Gastrocnemius medialis (tissue), 4 donors: ENCODE measurements around the gene RYR3. TPM values are rescaled to one million over a fixed set of nuclear protein-coding genes. Genes with fewer than 3 reads are reported as not detected.

ENCODE experiments used
- ATAC-seq, 2 donors: fragments of 150-250 bp; one replicate each; pipeline ENCODE4 v1.9.1; 2016
- DNase-seq, 2 donors: peaks; one replicate each; pipeline ENCODE4 v3.0.0-alpha.2; 2019
- H3K27ac ChIP-seq, 4 donors: fragments of 200-600 bp; sonication (generic); 1 replicate in 1 of 4; 2 replicates in 3 of 4; pipeline ENCODE4 v1.5.1; 2016 to 2018; ENCODE audit warnings: mild to moderate bottlenecking in 2 of 4, moderate library complexity in 1 of 4
- H3K27me3 ChIP-seq, 3 donors: fragments of 200-600 bp; sonication (generic) in 2 of 3; 1 replicate in 1 of 3; 2 replicates in 2 of 3; pipeline versions ENCODE4 v1.5.1 to v1.6.0; 2016 to 2019; ENCODE audit warnings: mild to moderate bottlenecking in 1 of 3, moderate library complexity in 1 of 3
- H3K36me3 ChIP-seq, 2 donors: fragments of 200-600 bp; sonication (generic) in 1 of 2; one replicate each; pipeline ENCODE4 v1.5.1; 2017 to 2018
- H3K4me1 ChIP-seq, 2 donors: fragments of 200-600 bp; sonication (generic) in 1 of 2; one replicate each; pipeline ENCODE4 v1.5.1; 2016 to 2017; ENCODE audit warnings: mild to moderate bottlenecking in 2 of 2
- H3K4me3 ChIP-seq, 4 donors: fragments of 200-600 bp; sonication (generic) in 3 of 4; 1 replicate in 1 of 4; 2 replicates in 3 of 4; pipeline ENCODE4 v1.5.1; 2016 to 2019; ENCODE audit warnings: mild to moderate bottlenecking in 2 of 4
- H3K9me3 ChIP-seq, 3 donors: fragments of 200-600 bp; sonication (generic) in 2 of 3; 1 replicate in 1 of 3; 2 replicates in 2 of 3; pipeline ENCODE4 v1.5.1; 2016 to 2019
- POLR2A ChIP-seq, 2 donors: fragments of 450-650 bp; IDR thresholded peaks; one replicate each; pipeline ENCODE4 v1.6.1; 2017; ENCODE audit warnings: antibody characterized with exemption in 2 of 2, mild to moderate bottlenecking in 2 of 2, moderate library complexity in 2 of 2
- in situ Hi-C, 4 donors: fragments of 200-750 bp; cut with MboI; loops; one replicate each; pipeline versions ENCODE4 v1.15.0 to v1.8.0; 2017; ENCODE audit warnings: low sequenced_read_pairs in 4 of 4
- intact Hi-C: fragments of 100-400 bp; cut with DNase I; formaldehyde crosslinking; loops from one replicate; pipeline ENCODE4 v1.15.1; 2023; ENCODE audit warnings: low total_unique reads
- total RNA-seq, 4 donors: library from RNA; depleted of rRNA; stranded (reverse); fragments of >200 nt; gene quantifications; one replicate each; pipeline versions ENCODE4 v1.1.0 to v1.2.3, GENCODE V29; 2016
- TF ChIP-seq, protein P1 (sequence below), 5 experiments: fragments of 450-650 bp in 3 of 5; fragments of 200-600 bp in 2 of 5; sonication (generic) in 2 of 5; IDR thresholded peaks in 4 of 5; conservative IDR thresholded peaks in 1 of 5; 1 replicate in 4 of 5; 2 replicates in 1 of 5; pipeline ENCODE4 v1.5.1; 2016 to 2019; ENCODE audit warnings: antibody characterized with exemption in 5 of 5, mild to moderate bottlenecking in 3 of 5, moderate library complexity in 3 of 5

RYR3 gene
- total RNA-seq, 4 donors from 2014 or later = 7.6 to 30.9 (median 20.6) TPM

DNA sequence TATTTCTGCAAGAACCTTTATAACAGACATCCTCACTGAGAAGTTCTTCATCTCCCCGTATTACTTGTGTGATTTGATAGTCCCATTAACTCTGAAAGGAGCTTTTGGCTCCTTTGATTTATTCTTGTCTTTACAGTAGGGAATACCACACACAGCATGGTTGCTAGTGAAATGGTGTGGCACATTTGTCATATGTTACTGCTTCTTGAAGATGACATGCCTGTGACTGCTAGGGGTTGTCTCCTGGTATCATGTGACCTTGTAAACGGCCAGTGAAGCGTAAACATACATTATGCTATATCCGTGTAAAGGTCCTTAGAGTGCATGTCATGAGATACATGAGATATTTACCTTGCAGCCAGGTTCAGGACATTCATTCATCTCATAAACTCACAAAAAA, 197.9 kb downstream of the RYR3 start:
- in situ Hi-C loops = no loop called here
- Histone ChIP-seq H3K27me3 (no peaks in the 10 kb centered on the region), H3K36me3 (no peaks in the 10 kb centered on the region), H3K4me1 (no peaks in the 10 kb centered on the region), H3K27ac (no peak overlapping the region), H3K4me3 (no peak overlapping the region), H3K9me3 (no peaks in the 10 kb centered on the region)
- TF ChIP-seq, protein P1, sequence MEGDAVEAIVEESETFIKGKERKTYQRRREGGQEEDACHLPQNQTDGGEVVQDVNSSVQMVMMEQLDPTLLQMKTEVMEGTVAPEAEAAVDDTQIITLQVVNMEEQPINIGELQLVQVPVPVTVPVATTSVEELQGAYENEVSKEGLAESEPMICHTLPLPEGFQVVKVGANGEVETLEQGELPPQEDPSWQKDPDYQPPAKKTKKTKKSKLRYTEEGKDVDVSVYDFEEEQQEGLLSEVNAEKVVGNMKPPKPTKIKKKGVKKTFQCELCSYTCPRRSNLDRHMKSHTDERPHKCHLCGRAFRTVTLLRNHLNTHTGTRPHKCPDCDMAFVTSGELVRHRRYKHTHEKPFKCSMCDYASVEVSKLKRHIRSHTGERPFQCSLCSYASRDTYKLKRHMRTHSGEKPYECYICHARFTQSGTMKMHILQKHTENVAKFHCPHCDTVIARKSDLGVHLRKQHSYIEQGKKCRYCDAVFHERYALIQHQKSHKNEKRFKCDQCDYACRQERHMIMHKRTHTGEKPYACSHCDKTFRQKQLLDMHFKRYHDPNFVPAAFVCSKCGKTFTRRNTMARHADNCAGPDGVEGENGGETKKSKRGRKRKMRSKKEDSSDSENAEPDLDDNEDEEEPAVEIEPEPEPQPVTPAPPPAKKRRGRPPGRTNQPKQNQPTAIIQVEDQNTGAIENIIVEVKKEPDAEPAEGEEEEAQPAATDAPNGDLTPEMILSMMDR (IDR thresholded peaks at IDR 0.05 in 4 of 5, conservative IDR thresholded peaks at IDR 0.05 in 1 of 5) = no peak
- TF ChIP-seq POLR2A (IDR thresholded peaks at IDR 0.05) = no peak
- DNase-seq = no peak
- intact Hi-C loops = no loop called here
- ATAC-seq = no peak

DNA sequence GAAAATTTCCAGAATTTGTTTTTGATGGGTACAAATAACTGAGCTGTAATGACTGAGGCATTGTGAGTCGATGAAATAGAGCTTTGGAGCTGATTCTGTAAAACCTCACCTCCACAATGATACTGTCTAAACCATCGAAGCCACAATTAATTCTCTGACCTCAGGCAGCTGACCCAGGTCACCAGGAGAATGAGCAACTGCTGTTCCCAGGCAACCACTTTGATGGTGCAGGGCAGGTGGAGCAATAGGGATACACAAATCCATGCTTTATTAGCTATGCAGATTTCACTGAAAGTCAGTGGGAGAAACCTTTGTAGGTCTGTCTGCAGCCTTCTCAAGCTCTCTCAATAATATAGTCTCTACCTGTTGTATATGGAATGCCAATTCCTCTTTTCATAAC, 204.4 kb downstream of the RYR3 start:
- DNase-seq = no peak

DNA sequence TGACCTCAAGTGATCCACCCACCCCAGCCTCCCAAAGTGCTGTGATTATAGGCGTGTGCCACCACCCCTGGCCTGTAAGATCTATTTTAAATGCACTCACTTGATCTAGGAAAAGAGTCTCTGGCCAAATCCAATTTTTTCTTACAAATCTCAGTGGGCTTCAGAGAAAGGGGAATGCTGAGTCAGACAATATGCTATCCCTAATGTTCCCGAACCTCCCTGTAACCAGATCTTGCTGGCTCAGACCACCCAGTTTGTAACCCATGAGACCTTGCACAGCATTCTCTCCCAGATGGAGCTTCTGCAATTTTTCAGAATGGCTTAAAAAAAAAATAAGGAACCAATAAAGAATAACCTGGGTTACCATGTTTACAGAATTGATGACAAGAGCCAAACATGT, 205.8 kb downstream of the RYR3 start:
- DNase-seq (no peak), ATAC-seq (no peak)
- peaks cover 0 to 8% of the 10 kb centered on the region in 2 donors for H3K4me1 ChIP-seq
- H3K36me3 ChIP-seq = no peaks in the 10 kb centered on the region
- H3K4me3 ChIP-seq = no peak overlapping the region
- intact Hi-C loops (no loop called here), in situ Hi-C loops (no loop called here)
- no peaks in the 10 kb centered on the region for H3K27me3 ChIP-seq
- no peak overlapping the region for H3K27ac ChIP-seq
- no peaks in the 10 kb centered on the region for H3K9me3 ChIP-seq
- TF ChIP-seq POLR2A (IDR thresholded peaks at IDR 0.05) = no peak
- TF ChIP-seq, protein P1 (IDR thresholded peaks at IDR 0.05 in 4 of 5, conservative IDR thresholded peaks at IDR 0.05 in 1 of 5) = no peak

More for the DNA sequence above, 204.4 kb downstream of the RYR3 start:
- no peaks in the 10 kb centered on the region for H3K9me3 ChIP-seq
- no peak overlapping the region for H3K4me3 ChIP-seq
- no peaks in the 10 kb centered on the region for H3K27me3 ChIP-seq
- H3K27ac ChIP-seq = no peak overlapping the region
- in situ Hi-C loops = no loop called here
- peaks cover 0 to 8% of the 10 kb centered on the region in 2 donors for H3K4me1 ChIP-seq
- H3K36me3 ChIP-seq = no peaks in the 10 kb centered on the region
- no peak for ATAC-seq
- intact Hi-C loops = no loop called here
- TF ChIP-seq, protein P1 (IDR thresholded peaks at IDR 0.05 in 4 of 5, conservative IDR thresholded peaks at IDR 0.05 in 1 of 5) = no peak
- TF ChIP-seq POLR2A (IDR thresholded peaks at IDR 0.05) = no peak

DNA sequence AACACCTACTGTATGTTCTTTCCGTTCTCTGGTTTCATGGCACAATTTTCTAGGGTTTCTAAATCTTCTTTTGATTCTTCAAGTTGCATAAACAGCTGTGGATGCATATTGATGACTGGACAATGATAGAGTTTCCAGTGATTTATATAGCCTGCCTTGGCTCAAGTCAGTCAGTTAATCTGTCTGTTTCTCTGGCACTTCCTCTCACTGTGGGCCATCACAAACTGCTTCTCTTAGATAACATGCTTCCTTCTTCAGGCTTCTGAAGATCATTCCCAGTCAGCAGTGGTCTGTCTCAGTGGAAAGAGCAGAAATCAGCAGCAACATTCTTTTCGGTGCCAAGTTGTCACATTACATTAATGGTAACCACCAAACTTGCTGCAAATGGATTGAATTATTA, 207.2 kb downstream of the RYR3 start:
- DNase-seq (no peak), ATAC-seq (no peak)
- Histone ChIP-seq H3K27me3 (no peaks in the 10 kb centered on the region), H3K36me3 (no peaks in the 10 kb centered on the region), H3K27ac (no peak overlapping the region), H3K4me1 (peaks cover 0 to 8% of the 10 kb centered on the region in 2 donors), H3K9me3 (no peaks in the 10 kb centered on the region), H3K4me3 (no peak overlapping the region)
- in situ Hi-C loops (no loop called here), intact Hi-C loops (no loop called here)
- TF ChIP-seq, protein P1 (IDR thresholded peaks at IDR 0.05 in 4 of 5, conservative IDR thresholded peaks at IDR 0.05 in 1 of 5) = no peak
- no peak for TF ChIP-seq POLR2A (IDR thresholded peaks at IDR 0.05)

DNA sequence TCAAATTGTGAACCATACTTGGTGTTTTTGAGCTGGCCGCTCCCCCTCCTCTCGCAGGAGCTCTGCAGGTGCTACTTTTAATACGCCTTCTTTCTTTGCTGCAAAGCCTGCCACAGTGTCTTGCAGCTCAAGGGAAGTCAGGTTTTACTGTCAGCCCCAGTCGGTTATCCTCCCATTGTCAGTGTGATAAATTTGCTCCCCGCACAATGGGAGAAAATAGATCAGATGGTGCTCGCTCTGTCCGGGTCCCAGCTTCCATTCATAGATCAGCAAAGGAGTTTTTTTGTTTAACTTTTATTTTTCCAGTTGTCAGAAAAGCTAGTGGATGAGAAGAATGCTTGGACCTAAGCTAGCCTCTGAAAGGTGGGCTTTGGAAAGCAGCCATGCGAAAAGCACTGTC, 207.7 kb downstream of the RYR3 start:
- peaks cover 0 to 8% of the 10 kb centered on the region in 2 donors for H3K4me1 ChIP-seq
- TF ChIP-seq POLR2A (IDR thresholded peaks at IDR 0.05) = no peak
- TF ChIP-seq, protein P1 (IDR thresholded peaks at IDR 0.05 in 4 of 5, conservative IDR thresholded peaks at IDR 0.05 in 1 of 5) = no peak
- H3K27ac ChIP-seq = no peak overlapping the region
- ATAC-seq (no peak), DNase-seq (no peak)
- in situ Hi-C loops (no loop called here), intact Hi-C loops (no loop called here)
- H3K4me3 ChIP-seq = no peak overlapping the region
- H3K36me3 ChIP-seq = no peaks in the 10 kb centered on the region
- H3K27me3 ChIP-seq = no peaks in the 10 kb centered on the region
- H3K9me3 ChIP-seq = no peaks in the 10 kb centered on the region
